Epithelial cell of proximal tubule (primary cell): ENCODE measurements around the gene CIAO2B. TPM values are rescaled to one million over a fixed set of nuclear protein-coding genes. Genes with fewer than 3 reads are reported as not detected.

ENCODE experiments used
- DNase-seq: peaks from one replicate; pipeline ENCODE4 v3.0.0-alpha.2; 2011; ENCODE audit warnings: low read depth
- H3K4me3 ChIP-seq: 2 replicates; pipeline ENCODE4 v1.5.1; 2011; ENCODE audit warnings: low read depth, mild to moderate bottlenecking, low read length
- total RNA-seq: library from RNA; depleted of rRNA; stranded (reverse); fragments of >200 nt; gene quantifications from 2 replicates; pipeline ENCODE4 v1.2.3, GENCODE V29; 2015
- TF ChIP-seq, protein P1 (sequence below): conservative IDR thresholded peaks from 2 replicates; pipeline ENCODE4 v1.5.1; 2012; ENCODE audit warnings: low read depth, mild to moderate bottlenecking, low read length

Gene CIAO2B
- total RNA-seq, 1 donor from 2014 or later = 123 TPM

GRCh38 chr16:66953462-66954096 is 19.4 kb upstream of the CIAO2B start:
- H3K4me3 ChIP-seq = no peak overlapping the region
- DNase-seq = no peak
- TF ChIP-seq, protein P1, sequence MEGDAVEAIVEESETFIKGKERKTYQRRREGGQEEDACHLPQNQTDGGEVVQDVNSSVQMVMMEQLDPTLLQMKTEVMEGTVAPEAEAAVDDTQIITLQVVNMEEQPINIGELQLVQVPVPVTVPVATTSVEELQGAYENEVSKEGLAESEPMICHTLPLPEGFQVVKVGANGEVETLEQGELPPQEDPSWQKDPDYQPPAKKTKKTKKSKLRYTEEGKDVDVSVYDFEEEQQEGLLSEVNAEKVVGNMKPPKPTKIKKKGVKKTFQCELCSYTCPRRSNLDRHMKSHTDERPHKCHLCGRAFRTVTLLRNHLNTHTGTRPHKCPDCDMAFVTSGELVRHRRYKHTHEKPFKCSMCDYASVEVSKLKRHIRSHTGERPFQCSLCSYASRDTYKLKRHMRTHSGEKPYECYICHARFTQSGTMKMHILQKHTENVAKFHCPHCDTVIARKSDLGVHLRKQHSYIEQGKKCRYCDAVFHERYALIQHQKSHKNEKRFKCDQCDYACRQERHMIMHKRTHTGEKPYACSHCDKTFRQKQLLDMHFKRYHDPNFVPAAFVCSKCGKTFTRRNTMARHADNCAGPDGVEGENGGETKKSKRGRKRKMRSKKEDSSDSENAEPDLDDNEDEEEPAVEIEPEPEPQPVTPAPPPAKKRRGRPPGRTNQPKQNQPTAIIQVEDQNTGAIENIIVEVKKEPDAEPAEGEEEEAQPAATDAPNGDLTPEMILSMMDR = no peak

GRCh38 chr16:66952430-66953110 is 18.4 kb upstream of the CIAO2B start:
- DNase-seq = no peak
- TF ChIP-seq, protein P1 = no peak
- H3K4me3 ChIP-seq = no peak overlapping the region

DNA sequence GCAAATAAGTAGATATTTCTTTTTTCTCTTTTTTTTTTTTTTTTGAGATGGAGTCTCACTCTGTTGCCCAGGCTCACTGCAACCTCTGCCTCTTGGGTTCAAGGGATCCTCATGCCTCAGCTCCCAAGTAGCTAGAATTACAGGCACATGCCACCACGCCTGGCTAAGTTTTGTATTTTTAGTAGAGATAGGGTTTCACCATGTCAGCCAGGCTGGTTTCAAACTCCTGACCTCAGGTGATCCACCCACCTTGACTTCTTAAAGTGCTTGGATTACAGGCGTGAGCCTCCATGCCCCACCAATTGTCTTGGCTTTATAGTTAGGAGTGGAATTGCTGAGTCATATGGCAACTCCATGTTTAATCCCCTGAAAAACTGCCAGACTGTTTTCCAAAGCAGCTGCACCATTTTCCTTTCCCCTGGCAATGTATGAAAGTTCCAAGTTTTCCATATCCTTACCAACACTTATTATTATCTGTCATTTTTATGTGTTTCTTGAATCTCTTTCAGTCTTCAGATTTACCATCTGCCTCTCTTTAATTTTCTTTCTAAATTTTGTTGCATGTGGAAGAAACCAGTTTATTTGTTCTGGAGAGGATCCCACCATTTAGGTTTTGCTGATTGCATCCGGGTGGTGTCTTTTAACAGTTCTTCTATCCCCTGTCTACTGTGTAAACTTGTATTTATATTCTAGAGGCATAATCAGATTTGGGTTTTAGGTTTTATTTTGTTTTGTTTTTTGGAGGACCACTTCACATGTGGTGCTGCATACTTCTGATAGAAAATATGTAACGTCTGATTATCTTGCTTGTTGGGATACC is 17.0 kb upstream of the CIAO2B start:
- DNase-seq = no peak
- no peak overlapping the region for H3K4me3 ChIP-seq
- TF ChIP-seq, protein P1 = no peak

DNA sequence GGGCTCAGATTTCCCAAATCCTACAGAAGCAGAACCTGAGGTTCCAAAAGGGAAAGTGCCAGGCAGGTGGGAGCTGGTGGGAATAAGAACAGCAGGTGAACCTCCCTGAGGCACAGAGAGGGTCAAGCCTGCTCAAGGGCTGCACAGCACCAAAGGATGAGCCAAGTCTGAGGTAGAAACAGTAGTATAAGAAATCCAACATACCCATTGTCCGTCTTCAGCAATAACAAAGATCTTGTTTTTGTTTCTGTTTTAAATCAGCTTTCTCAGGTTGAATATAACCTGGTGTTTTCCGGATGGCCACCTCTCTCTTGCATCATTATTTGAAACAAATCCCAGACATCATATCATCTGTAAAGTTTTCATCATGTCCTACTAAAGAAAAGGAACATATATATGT is 16.2 kb upstream of the CIAO2B start:
- TF ChIP-seq, protein P1 = no peak
- DNase-seq = no peak

GRCh38 chr16:66949472-66949871 is 15.3 kb upstream of the CIAO2B start:
- TF ChIP-seq, protein P1 = no peak
- H3K4me3 ChIP-seq = no peak overlapping the region
- no peak for DNase-seq

More for the DNA sequence above, 16.2 kb upstream of the CIAO2B start:
- H3K4me3 ChIP-seq = no peak overlapping the region

- TF ChIP-seq, protein P1 = no peak
- H3K4me3 ChIP-seq = no peak overlapping the region
- no peak for DNase-seq
Measured at GRCh38 chr16:66948837-66949225, 14.6 kb upstream of the CIAO2B start.
